ENCODE data around the gene NAGLU.

DNA sequence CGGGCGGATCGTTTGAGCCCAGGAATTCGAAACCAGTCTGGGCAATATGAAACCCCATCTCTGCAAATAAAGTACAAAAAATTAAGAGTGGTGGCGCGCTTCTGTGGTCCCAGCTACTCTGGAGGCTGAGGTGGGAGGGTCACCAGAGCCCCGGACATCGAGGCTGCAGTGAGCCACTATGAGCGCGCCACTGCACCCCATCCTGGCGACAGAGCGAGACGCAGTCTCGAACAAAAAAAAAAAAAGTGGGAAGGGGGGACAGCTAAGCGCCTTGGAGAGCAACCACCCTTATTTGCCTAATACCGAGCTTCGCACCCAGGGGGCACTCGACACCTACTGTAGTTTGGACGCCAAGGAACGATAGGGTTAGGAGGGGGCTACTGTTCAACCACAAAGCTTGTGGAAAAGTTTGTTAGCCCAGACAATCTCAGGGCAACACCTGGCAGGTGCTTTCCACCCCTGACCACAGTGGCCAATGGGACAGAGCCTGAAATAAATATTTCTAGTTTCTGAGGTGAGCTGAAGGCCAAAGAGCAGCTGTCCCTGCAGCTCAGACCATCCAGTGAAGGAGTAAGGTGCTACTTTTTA lies 42.3 kb downstream of the NAGLU start:
- TF ChIP-seq, protein P1, sequence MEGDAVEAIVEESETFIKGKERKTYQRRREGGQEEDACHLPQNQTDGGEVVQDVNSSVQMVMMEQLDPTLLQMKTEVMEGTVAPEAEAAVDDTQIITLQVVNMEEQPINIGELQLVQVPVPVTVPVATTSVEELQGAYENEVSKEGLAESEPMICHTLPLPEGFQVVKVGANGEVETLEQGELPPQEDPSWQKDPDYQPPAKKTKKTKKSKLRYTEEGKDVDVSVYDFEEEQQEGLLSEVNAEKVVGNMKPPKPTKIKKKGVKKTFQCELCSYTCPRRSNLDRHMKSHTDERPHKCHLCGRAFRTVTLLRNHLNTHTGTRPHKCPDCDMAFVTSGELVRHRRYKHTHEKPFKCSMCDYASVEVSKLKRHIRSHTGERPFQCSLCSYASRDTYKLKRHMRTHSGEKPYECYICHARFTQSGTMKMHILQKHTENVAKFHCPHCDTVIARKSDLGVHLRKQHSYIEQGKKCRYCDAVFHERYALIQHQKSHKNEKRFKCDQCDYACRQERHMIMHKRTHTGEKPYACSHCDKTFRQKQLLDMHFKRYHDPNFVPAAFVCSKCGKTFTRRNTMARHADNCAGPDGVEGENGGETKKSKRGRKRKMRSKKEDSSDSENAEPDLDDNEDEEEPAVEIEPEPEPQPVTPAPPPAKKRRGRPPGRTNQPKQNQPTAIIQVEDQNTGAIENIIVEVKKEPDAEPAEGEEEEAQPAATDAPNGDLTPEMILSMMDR (IDR thresholded peaks at IDR 0.05), result peak; percentile 53 to 88 (median 74)
- TF ChIP-seq POLR2A (IDR thresholded peaks at IDR 0.05), result no peak

Data from prostate gland (tissue), 2 donors.